CD14-positive monocyte (primary cell): Measurements from ENCODE around the gene GSTM4. TPM values are rescaled to one million over a fixed set of nuclear protein-coding genes. Genes with fewer than 3 reads are reported as not detected.

ENCODE experiments used
- DNase-seq, 3 donors: peaks; one replicate each; pipeline ENCODE4 v3.0.0-alpha.2; 2011 to 2022
- H2AFZ ChIP-seq: 2 replicates; pipeline ENCODE4 v1.6.0; 2012; ENCODE audit warnings: mild to moderate bottlenecking, low read depth, low read length, inconsistent platforms; ENCODE audit not compliant: insufficient read depth, poor library complexity, severe bottlenecking
- H3K27ac ChIP-seq, 2 donors: 1 replicate in 1 of 2; 2 replicates in 1 of 2; pipeline ENCODE4 v1.5.1; 2012 to 2013; ENCODE audit warnings: low read length in 2 of 2, control low read depth in 1 of 2, inconsistent platforms in 1 of 2, low read depth in 1 of 2, mild to moderate bottlenecking in 1 of 2
- H3K27me3 ChIP-seq, 2 donors: one replicate each; pipeline versions ENCODE4 v1.6.0 to v1.6.1; 2011 to 2013; ENCODE audit warnings: low read length in 2 of 2; ENCODE audit not compliant: control insufficient read depth in 2 of 2, insufficient read depth in 2 of 2
- H3K36me3 ChIP-seq, 2 donors: replicated peaks in 1 of 2; 1 replicate in 1 of 2; 2 replicates in 1 of 2; pipeline versions ENCODE4 v1.5.1 to v1.6.1; 2012 to 2013; ENCODE audit warnings: low read length in 2 of 2, control low read depth in 1 of 2, inconsistent platforms in 1 of 2, mild to moderate bottlenecking in 1 of 2; ENCODE audit not compliant: insufficient read depth in 2 of 2, control insufficient read depth in 1 of 2
- H3K4me1 ChIP-seq, 2 donors: 1 replicate in 1 of 2; 2 replicates in 1 of 2; pipeline versions ENCODE4 v1.5.1 to v1.6.1; 2012 to 2013; ENCODE audit warnings: low read length in 2 of 2, control low read depth in 1 of 2, inconsistent platforms in 1 of 2, mild to moderate bottlenecking in 1 of 2, moderate library complexity in 1 of 2; ENCODE audit not compliant: insufficient read depth in 2 of 2, control insufficient read depth in 1 of 2
- H3K4me2 ChIP-seq: replicated peaks from 2 replicates; pipeline ENCODE3; 2012; ENCODE audit warnings: low read length, moderate library complexity, mild to moderate bottlenecking; ENCODE audit not compliant: poor library complexity, severe bottlenecking; ENCODE audit errors: extremely low read depth
- H3K4me3 ChIP-seq, 3 experiments: fragments of 200-600 bp in 1 of 3; sonication (generic) in 1 of 3; replicated peaks in 1 of 3; 1 replicate in 2 of 3; 2 replicates in 1 of 3; pipeline ENCODE4 v1.5.1; 2011 to 2013; ENCODE audit warnings: low read length in 3 of 3, mild to moderate bottlenecking in 3 of 3, control low read depth in 2 of 3, low read depth in 2 of 3, inconsistent platforms in 1 of 3, moderate library complexity in 1 of 3
- H3K79me2 ChIP-seq: 2 replicates; pipeline ENCODE4 v1.6.0; 2012; ENCODE audit warnings: mild to moderate bottlenecking, control low read depth, inconsistent platforms, low read length, moderate library complexity; ENCODE audit not compliant: insufficient read depth
- H3K9ac ChIP-seq: 2 replicates; pipeline ENCODE4 v1.6.0; 2017; ENCODE audit warnings: low read length, mild to moderate bottlenecking; ENCODE audit not compliant: insufficient read depth, poor library complexity, severe bottlenecking
- H3K9me3 ChIP-seq, 2 donors: replicated peaks in 1 of 2; 1 replicate in 1 of 2; 2 replicates in 1 of 2; pipeline versions ENCODE4 v1.5.1 to v1.6.1; 2012 to 2013; ENCODE audit warnings: low read length in 2 of 2, control low read depth in 1 of 2; ENCODE audit not compliant: control insufficient read depth in 1 of 2, insufficient read depth in 1 of 2
- H4K20me1 ChIP-seq: 2 replicates; pipeline ENCODE4 v1.6.0; 2012; ENCODE audit warnings: mild to moderate bottlenecking, low read length, control low read depth, moderate library complexity; ENCODE audit not compliant: insufficient read depth
- H3K27ac Mint-ChIP-seq, 7 donors: one replicate each; pipeline ENCODE4 v1.8.0; 2020; ENCODE audit warnings: mild to moderate bottlenecking in 7 of 7, mixed read lengths in 7 of 7, moderate library complexity in 6 of 7, inconsistent platforms in 2 of 7
- H3K27me3 Mint-ChIP-seq, 3 donors: one replicate each; pipeline ENCODE4 v1.8.0; 2021 to 2022; ENCODE audit warnings: low read depth in 3 of 3, mild to moderate bottlenecking in 3 of 3, mixed read lengths in 3 of 3, moderate library complexity in 3 of 3, inconsistent platforms in 1 of 3
- H3K36me3 Mint-ChIP-seq, 2 donors: one replicate each; pipeline ENCODE4 v1.8.0; 2020; ENCODE audit warnings: mixed read lengths in 2 of 2, inconsistent platforms in 1 of 2, mild to moderate bottlenecking in 1 of 2
- H3K4me1 Mint-ChIP-seq: one replicate; pipeline ENCODE4 v1.8.0; 2020; ENCODE audit warnings: mild to moderate bottlenecking, mixed read lengths
- H3K4me3 Mint-ChIP-seq, 2 donors: one replicate each; pipeline ENCODE4 v1.8.0; 2020; ENCODE audit warnings: mild to moderate bottlenecking in 2 of 2, mixed read lengths in 2 of 2, moderate library complexity in 1 of 2
- H3K9me3 Mint-ChIP-seq, 7 donors: one replicate each; pipeline ENCODE4 v1.8.0; 2020 to 2022; ENCODE audit warnings: mixed read lengths in 7 of 7, mild to moderate bottlenecking in 6 of 7, moderate library complexity in 6 of 7, inconsistent platforms in 2 of 7
- WGBS: methylation state at CpG from one replicate; pipeline ENCODE4 v1.1.5; 2013; ENCODE audit warnings: missing lambda C conversion rate; ENCODE audit not compliant: insufficient coverage; 5-methylcytosine and 5-hydroxymethylcytosine counted together
- intact Hi-C, 2 donors: fragments of 100-400 bp; cut with micrococcal nuclease; formaldehyde crosslinking; loops; one replicate each; pipeline versions ENCODE4 v1.15.0 to v1.15.1; 2023
- polyA plus RNA-seq, 3 donors: library from polyadenylated mRNA; depleted of rRNA in 1 of 3; unstranded in 2 of 3; stranded (reverse) in 1 of 3; fragments of 300-500 nt in 2 of 3; fragments of >200 nt in 1 of 3; fragmentation: Illumina TruSeq in 2 of 3; gene quantifications; 1 replicate in 2 of 3; 2 replicates in 1 of 3; pipeline ENCODE4 v1.2.3, GENCODE V29; 2012 to 2021
- TF ChIP-seq, protein P1 (sequence below): fragments of 200-600 bp; IDR thresholded peaks from one replicate; pipeline ENCODE4 v1.8.0; 2022; ENCODE audit warnings: antibody characterized with exemption, mild to moderate bottlenecking

Gene GSTM4
- polyA plus RNA-seq, 3 donors = 11.9 to 22.9 (median 15.9) TPM

DNA sequence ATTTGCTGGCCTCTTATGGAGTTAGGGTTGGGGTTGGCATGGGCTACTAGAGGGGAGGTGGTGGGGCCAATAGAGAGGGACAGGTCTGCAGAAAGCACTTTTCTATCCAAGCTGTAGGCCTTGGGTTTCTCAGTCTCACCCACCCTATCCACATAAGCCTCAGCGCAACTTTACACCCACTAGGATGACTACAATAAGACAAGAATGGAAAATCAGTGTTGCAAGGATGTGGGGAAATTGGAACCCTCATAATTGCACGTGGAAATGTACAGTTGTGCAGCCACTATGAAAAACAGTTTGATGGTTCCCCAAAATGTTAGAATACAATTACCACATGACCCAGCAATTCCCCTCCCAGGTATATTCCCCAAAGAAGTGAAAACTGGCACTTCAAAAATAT, 14.0 kb upstream of the GSTM4 start:
- DNase-seq = no peak
- no peaks in the 10 kb centered on the region for H3K79me2 ChIP-seq
- H3K9ac ChIP-seq = no peak overlapping the region
- peaks cover 0 to 5% (median 0%) of the 10 kb centered on the region in 7 donors for H3K9me3 Mint-ChIP-seq
- H3K36me3 Mint-ChIP-seq = peaks cover 0 to 2% of the 10 kb centered on the region in 2 donors
- H3K36me3 ChIP-seq = no peaks in the 10 kb centered on the region
- peak overlapping the region in 2 of 7 donors; percentile 28 to 69 for H3K27ac Mint-ChIP-seq
- peaks cover 3 to 8% (median 5%) of the 10 kb centered on the region in 3 donors for H3K27me3 Mint-ChIP-seq
- H3K9me3 ChIP-seq = no peaks in the 10 kb centered on the region
- H3K4me3 Mint-ChIP-seq = no peak overlapping the region
- WGBS = no CpG with 5 or more reads among the region's 2 CpGs
- H3K27me3 ChIP-seq = no peaks in the 10 kb centered on the region
- intact Hi-C loops = loop anchor here (2.0 to 10.0 kb wide), 3 partner anchors 131 to 370 kb away; partner anchors contain the start of gene AHCYL1 (in 1 of the 2)
- H3K4me2 ChIP-seq = no peak overlapping the region
- no peaks in the 10 kb centered on the region for H4K20me1 ChIP-seq
- peaks cover 16% of the 10 kb centered on the region for H3K4me1 Mint-ChIP-seq
- TF ChIP-seq, protein P1, sequence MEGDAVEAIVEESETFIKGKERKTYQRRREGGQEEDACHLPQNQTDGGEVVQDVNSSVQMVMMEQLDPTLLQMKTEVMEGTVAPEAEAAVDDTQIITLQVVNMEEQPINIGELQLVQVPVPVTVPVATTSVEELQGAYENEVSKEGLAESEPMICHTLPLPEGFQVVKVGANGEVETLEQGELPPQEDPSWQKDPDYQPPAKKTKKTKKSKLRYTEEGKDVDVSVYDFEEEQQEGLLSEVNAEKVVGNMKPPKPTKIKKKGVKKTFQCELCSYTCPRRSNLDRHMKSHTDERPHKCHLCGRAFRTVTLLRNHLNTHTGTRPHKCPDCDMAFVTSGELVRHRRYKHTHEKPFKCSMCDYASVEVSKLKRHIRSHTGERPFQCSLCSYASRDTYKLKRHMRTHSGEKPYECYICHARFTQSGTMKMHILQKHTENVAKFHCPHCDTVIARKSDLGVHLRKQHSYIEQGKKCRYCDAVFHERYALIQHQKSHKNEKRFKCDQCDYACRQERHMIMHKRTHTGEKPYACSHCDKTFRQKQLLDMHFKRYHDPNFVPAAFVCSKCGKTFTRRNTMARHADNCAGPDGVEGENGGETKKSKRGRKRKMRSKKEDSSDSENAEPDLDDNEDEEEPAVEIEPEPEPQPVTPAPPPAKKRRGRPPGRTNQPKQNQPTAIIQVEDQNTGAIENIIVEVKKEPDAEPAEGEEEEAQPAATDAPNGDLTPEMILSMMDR = no peak
- H2AFZ ChIP-seq = no peak overlapping the region
- no peak overlapping the region for H3K4me3 ChIP-seq
- no peak overlapping the region for H3K27ac ChIP-seq
- H3K4me1 ChIP-seq = peaks cover 7 to 14% of the 10 kb centered on the region in 2 donors

DNA sequence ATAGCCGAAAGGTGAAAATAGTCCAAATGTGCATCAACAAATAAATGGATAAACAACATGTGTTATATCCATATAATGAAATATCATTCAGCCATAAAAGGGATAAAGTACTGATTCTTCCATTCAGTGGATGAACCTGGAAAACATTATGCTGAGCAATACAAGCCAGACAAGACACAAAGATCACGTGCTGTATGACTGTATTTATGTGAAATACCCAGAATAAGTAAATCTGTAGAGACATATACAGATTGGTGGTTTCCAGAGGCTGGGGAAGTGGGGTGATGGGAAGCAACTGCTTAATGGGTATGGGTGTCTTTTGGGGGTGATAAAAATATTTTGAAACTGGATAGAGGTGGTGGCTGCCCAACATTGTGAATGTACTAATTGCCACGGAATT, 13.3 kb upstream of the GSTM4 start:
- Histone ChIP-seq H3K27me3 (no peaks in the 10 kb centered on the region), H3K36me3 (no peaks in the 10 kb centered on the region), H3K9ac (no peak overlapping the region), H2AFZ (no peak overlapping the region), H3K4me2 (no peak overlapping the region), H4K20me1 (no peaks in the 10 kb centered on the region), H3K27ac (no peak overlapping the region), H3K79me2 (no peaks in the 10 kb centered on the region), H3K4me3 (no peak overlapping the region), H3K4me1 (peaks cover 7 to 14% of the 10 kb centered on the region in 2 donors), H3K9me3 (no peaks in the 10 kb centered on the region)
- Mint-ChIP-seq H3K9me3 (peaks cover 0 to 5% (median 0%) of the 10 kb centered on the region in 7 donors), H3K36me3 (peaks cover 0 to 2% of the 10 kb centered on the region in 2 donors), H3K4me3 (no peak overlapping the region), H3K27ac (no peak overlapping the region), H3K27me3 (peaks cover 3 to 8% (median 7%) of the 10 kb centered on the region in 3 donors), H3K4me1 (peaks cover 16% of the 10 kb centered on the region)
- DNase-seq = peak in 1 of 3 donors; percentile 41
- WGBS = 83% methylated on average over 1 of the region's 3 CpGs
- intact Hi-C loops = loop anchor here (2.0 to 10.0 kb wide), 3 partner anchors 130 to 370 kb away; partner anchors contain the start of gene AHCYL1 (in 1 of the 2)
- TF ChIP-seq, protein P1 = no peak
